Heart left ventricle (tissue), 16 donors: ENCODE data around the gene MEOX2. TPM values are rescaled to one million over a fixed set of nuclear protein-coding genes. Genes with fewer than 3 reads are reported as not detected.
A peak's percentile ranks its signal among the peaks of the same experiment; 100 is the strongest.

Experiments
- ATAC-seq, 4 donors: fragments of 200-7000 bp; cut with Tn5 transposase; one replicate each; pipeline ENCODE4 v1.9.1; 2020 to 2022; ENCODE audit warnings: moderate library complexity in 4 of 4, mild to moderate bottlenecking in 3 of 4, moderate number of reproducible peaks in 1 of 4
- DNase-seq, 5 donors: peaks; one replicate each; pipeline ENCODE4 v3.0.0-alpha.2; 2020
- H3K27ac ChIP-seq, 12 donors: fragments of 200-600 bp; sonication (generic) in 4 of 12; one replicate each; pipeline versions ENCODE4 v1.5.0 to v1.8.0; 2016 to 2022; ENCODE audit warnings: mild to moderate bottlenecking in 2 of 12
- H3K27me3 ChIP-seq, 9 donors: fragments of 200-600 bp; sonication (generic) in 2 of 9; one replicate each; pipeline versions ENCODE4 v1.5.1 to v1.8.0; 2016 to 2022; ENCODE audit warnings: mild to moderate bottlenecking in 3 of 9
- H3K36me3 ChIP-seq, 9 donors: fragments of 200-600 bp; sonication (generic) in 2 of 9; one replicate each; pipeline versions ENCODE4 v1.5.0 to v1.8.0; 2018 to 2022; ENCODE audit warnings: mild to moderate bottlenecking in 2 of 9
- H3K4me1 ChIP-seq, 12 donors: fragments of 200-600 bp; sonication (generic) in 4 of 12; one replicate each; pipeline versions ENCODE4 v1.5.0 to v1.8.0; 2016 to 2022; ENCODE audit warnings: mild to moderate bottlenecking in 3 of 12
- H3K4me3 ChIP-seq, 12 donors: fragments of 200-600 bp; sonication (generic) in 4 of 12; one replicate each; pipeline versions ENCODE4 v1.5.0 to v1.8.0; 2017 to 2022; ENCODE audit warnings: mild to moderate bottlenecking in 9 of 12, moderate library complexity in 4 of 12
- H3K9me3 ChIP-seq, 12 donors: fragments of 200-600 bp; sonication (generic) in 4 of 12; one replicate each; pipeline versions ENCODE4 v1.5.0 to v1.8.0; 2016 to 2022; ENCODE audit warnings: mild to moderate bottlenecking in 1 of 12
- POLR2A ChIP-seq, 2 donors: fragments of 450-650 bp; IDR thresholded peaks; one replicate each; pipeline ENCODE4 v1.6.1; 2017; ENCODE audit warnings: antibody characterized with exemption in 2 of 2, mild to moderate bottlenecking in 2 of 2, moderate library complexity in 2 of 2
- WGBS, 4 donors: extraction: QIAGEN DNeasy Blood & Tissue Kit in 2 of 4; methylation state at CpG; one replicate each; pipeline versions ENCODE4 v1.1.5 to v1.1.7; 2013 to 2018; 5-methylcytosine and 5-hydroxymethylcytosine counted together
- intact Hi-C, 10 donors: fragments of 100-400 bp; cut with DNase I; formaldehyde crosslinking; loops; one replicate each; pipeline versions ENCODE4 v1.11.1 to v1.14.2; 2022
- polyA plus RNA-seq, 2 donors: library from polyadenylated mRNA; stranded (reverse); fragments of 200-250 nt; gene quantifications; one replicate each; pipeline ENCODE4 v1.2.3, GENCODE V29; 2013
- total RNA-seq, 9 donors: library from RNA; depleted of rRNA in 2 of 9; stranded (reverse); fragments of >200 nt in 2 of 9; fragmentation: NEBNext Ultra II Directional in 3 of 9; extraction: Animal tissue kit (Norgen Biotek cat#: 25700) in 3 of 9; gene quantifications; one replicate each; pipeline versions ENCODE4 v1.1.0 to v1.2.4, GENCODE V29; 2016 to 2023
- TF ChIP-seq, protein P1 (sequence below), 12 donors: fragments of 200-600 bp; sonication (generic) in 4 of 12; IDR thresholded peaks; one replicate each; pipeline versions ENCODE4 v1.5.0 to v1.8.0; 2018 to 2022; ENCODE audit warnings: antibody characterized with exemption in 12 of 12, mild to moderate bottlenecking in 5 of 12
- donor health status: ischemic (EF 13 %, LVEDD 7.1; RV severe dilation, severe dysfunction).
- donor health status: healthy with polysubstance abuse.
- donor health status: DM: no; HTN: yes; CAD: no.
- donor health status: DM: no; HTN: no; CAD: no.
- donor health status: ischemic (EF 25% LVEDD 6.9; RV normal size, moderate dysfunction).
- donor health status: ischemic (EF 25% LVEDD 5.7; RV mildly dilated, moderate dysfunction).
- donor health status: healthy.
- donor health status: DM: yes; HTN: yes; CAD: no.
- donor health status: ischemic (EF 35%, LVEDD 5.7; RV mildly dilated, moderate dysfunction).
- donor health status: nonischemic (EF 11% LVEDD 7.7; RV severe dilation, severe dysfunction).
- donor health status: DM: yes; HTN: yes; CAD: no.
- donor health status: PGD.
- donor health status: ischemic (EF 29% LVEDD 5.4; RV normal size, mild dysfunction).
- donor health status: nonischemic (EF 23%, LVEDD 6.1; RV moderate dilation, normal function).

The MEOX2 gene
- total and polyA plus RNA-seq, 11 donors = 5.0 to 17.1 (median 10.5) TPM

DNA sequence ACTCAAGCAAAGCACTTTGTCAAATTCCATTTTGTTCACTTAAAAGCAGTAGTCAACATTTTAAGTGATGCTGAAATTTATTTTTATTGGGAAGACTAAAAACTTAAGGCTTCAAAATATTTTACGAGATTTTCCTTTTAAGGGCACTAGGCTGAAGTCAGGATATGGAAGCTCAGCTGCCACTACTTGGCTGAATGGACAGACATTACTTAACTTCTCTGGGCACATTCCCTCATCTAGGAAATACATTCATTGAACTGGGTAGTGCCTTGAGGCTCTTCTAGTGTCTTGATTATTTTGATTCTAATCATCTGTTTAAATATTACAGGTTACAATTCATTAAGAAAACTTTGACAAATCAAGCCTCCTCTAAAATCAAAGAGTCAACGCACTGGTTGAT lies 11.1 kb downstream of the MEOX2 start:
- no peaks in the 10 kb centered on the region for H3K9me3 ChIP-seq
- 73 to 81% (median 76%) methylated on average over 2 of the region's 2 CpGs for WGBS, 4 donors
- peaks cover 0 to 39% (median 4%) of the 10 kb centered on the region in 12 donors for H3K4me1 ChIP-seq
- peak in 1 of 4 donors; percentile 61 for ATAC-seq
- H3K4me3 ChIP-seq = no peak overlapping the region
- H3K36me3 ChIP-seq = peaks cover 0 to 2% (median 0%) of the 10 kb centered on the region in 9 donors
- TF ChIP-seq, protein P1, sequence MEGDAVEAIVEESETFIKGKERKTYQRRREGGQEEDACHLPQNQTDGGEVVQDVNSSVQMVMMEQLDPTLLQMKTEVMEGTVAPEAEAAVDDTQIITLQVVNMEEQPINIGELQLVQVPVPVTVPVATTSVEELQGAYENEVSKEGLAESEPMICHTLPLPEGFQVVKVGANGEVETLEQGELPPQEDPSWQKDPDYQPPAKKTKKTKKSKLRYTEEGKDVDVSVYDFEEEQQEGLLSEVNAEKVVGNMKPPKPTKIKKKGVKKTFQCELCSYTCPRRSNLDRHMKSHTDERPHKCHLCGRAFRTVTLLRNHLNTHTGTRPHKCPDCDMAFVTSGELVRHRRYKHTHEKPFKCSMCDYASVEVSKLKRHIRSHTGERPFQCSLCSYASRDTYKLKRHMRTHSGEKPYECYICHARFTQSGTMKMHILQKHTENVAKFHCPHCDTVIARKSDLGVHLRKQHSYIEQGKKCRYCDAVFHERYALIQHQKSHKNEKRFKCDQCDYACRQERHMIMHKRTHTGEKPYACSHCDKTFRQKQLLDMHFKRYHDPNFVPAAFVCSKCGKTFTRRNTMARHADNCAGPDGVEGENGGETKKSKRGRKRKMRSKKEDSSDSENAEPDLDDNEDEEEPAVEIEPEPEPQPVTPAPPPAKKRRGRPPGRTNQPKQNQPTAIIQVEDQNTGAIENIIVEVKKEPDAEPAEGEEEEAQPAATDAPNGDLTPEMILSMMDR (IDR thresholded peaks at IDR 0.05) = no peak
- no peak for TF ChIP-seq POLR2A (IDR thresholded peaks at IDR 0.05)
- intact Hi-C loops = loop anchor here in 1 of 10 donors (5.0 kb wide), 1 partner anchor 53 kb away; no protein-coding TSS in a partner anchor
- no peaks in the 10 kb centered on the region for H3K27me3 ChIP-seq
- no peak for DNase-seq
- peak overlapping the region in 1 of 12 donors; percentile 14 for H3K27ac ChIP-seq

DNA sequence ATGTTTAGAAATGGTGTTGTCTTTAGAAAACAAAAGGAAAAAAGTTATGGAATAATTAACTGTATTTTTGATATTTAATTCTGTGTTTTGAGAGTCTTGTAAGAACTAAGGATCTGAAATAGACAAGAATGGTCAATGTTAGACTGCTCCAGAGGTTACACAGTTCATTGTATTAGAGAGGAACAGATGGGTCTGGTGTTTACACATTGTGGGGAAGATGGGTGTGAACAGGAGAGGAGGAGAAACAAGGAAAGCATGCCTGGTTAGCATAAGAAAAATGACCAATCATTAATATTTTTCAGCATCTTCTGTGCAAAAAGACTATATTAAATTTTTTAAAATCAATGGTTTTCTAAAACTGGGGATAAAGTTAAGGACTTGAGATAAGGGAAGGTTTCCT lies 11.9 kb downstream of the MEOX2 start:
- H3K4me1 ChIP-seq = peaks cover 0 to 44% (median 4%) of the 10 kb centered on the region in 12 donors
- intact Hi-C loops = no loop called here
- H3K27ac ChIP-seq = no peak overlapping the region
- TF ChIP-seq POLR2A (IDR thresholded peaks at IDR 0.05) = no peak
- TF ChIP-seq, protein P1 (IDR thresholded peaks at IDR 0.05) = no peak
- no peaks in the 10 kb centered on the region for H3K27me3 ChIP-seq
- DNase-seq = no peak
- peaks cover 0 to 2% (median 0%) of the 10 kb centered on the region in 9 donors for H3K36me3 ChIP-seq
- no peaks in the 10 kb centered on the region for H3K9me3 ChIP-seq
- ATAC-seq = no peak
- H3K4me3 ChIP-seq = no peak overlapping the region

DNA sequence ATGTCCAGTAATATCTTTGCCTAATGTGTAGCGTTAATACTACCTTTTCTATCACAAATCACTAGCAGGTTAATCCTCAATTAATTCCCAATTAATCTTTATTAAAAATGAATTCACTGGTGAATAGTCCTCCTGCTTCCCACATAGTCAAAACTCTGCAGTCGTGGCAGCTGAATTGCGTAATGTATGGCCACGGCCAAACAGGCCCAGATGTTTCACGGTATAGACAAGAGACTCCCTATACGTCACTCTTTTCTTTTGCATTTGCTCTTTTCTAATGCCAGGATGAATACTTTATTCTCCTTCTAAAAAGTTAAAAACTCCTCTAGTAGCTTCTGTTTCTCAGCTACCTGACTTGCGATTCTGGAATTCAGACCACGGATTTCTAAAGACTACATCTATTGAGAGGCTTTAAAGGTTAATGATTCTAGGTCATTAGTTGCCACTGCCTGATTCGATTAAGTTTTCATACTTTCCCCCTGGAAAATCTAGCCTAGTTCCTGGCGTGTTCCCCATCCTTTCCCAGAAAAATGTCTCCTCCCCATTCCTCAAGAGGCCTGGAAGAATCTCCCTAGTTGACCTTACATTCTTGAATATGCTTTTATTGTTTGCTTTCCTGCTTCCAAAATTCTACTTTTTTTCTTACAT lies 16.9 kb downstream of the MEOX2 start:
- DNase-seq (no peak), ATAC-seq (no peak)
- Histone ChIP-seq H3K4me1 (peaks cover 0 to 37% (median 4%) of the 10 kb centered on the region in 12 donors), H3K27ac (no peak overlapping the region), H3K27me3 (no peaks in the 10 kb centered on the region), H3K36me3 (peaks cover 0 to 6% (median 0%) of the 10 kb centered on the region in 9 donors), H3K4me3 (no peak overlapping the region), H3K9me3 (no peaks in the 10 kb centered on the region)
- TF ChIP-seq POLR2A (IDR thresholded peaks at IDR 0.05) = no peak
- TF ChIP-seq, protein P1 (IDR thresholded peaks at IDR 0.05) = no peak
- 84 to 88% (median 86%) methylated on average over 10 of the region's 10 CpGs for WGBS, 4 donors
- intact Hi-C loops = no loop called here

DNA sequence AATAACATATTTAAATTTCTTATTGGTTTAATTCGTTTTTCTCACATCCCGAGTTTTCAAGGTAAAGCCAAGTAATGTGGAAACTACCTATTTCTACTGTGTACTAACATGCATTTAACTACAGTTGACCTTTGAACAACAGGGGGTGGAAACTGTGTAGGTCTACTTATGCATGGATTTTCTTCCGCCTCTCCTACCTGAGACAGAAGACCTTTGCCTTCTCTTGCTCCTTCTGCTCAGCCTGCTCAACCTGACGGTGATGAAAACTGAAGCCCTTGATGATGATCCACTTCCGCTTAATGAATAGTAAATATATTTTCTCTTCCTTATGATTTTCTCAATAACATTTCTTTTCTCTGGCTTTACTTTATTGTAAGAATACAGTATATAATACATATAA lies 18.5 kb downstream of the MEOX2 start:
- Histone ChIP-seq H3K4me1 (peaks cover 0 to 29% (median 3%) of the 10 kb centered on the region in 12 donors), H3K27me3 (no peaks in the 10 kb centered on the region), H3K36me3 (peaks cover 0 to 6% (median 0%) of the 10 kb centered on the region in 9 donors), H3K9me3 (no peaks in the 10 kb centered on the region), H3K27ac (no peak overlapping the region), H3K4me3 (no peak overlapping the region)
- ATAC-seq (no peak), DNase-seq (no peak)
- WGBS, 4 donors = 90 to 93% (median 91%) methylated on average over 5 of the region's 5 CpGs
- intact Hi-C loops = no loop called here
- TF ChIP-seq POLR2A (IDR thresholded peaks at IDR 0.05) = no peak
- TF ChIP-seq, protein P1 (IDR thresholded peaks at IDR 0.05) = no peak
